Mucosa of descending colon (tissue), 3 donors: ENCODE measurements around the gene SSBP3. TPM values are rescaled to one million over a fixed set of nuclear protein-coding genes. Genes with fewer than 3 reads are reported as not detected.
"Not testable (repeated sequence)": the region's sequence is repeated elsewhere in the genome, so short reads cannot be mapped to it uniquely, and the experiment has no call there.

Experiments used
- ATAC-seq: fragments of 200-7000 bp; cut with Tn5 transposase; one replicate; pipeline ENCODE4 v1.9.1; 2020; ENCODE audit warnings: mild to moderate bottlenecking, moderate library complexity
- DNase-seq, 3 donors: peaks; one replicate each; pipeline ENCODE4 v3.0.0-alpha.2; 2020
- H3K36me3 ChIP-seq: fragments of 200-600 bp; one replicate; pipeline ENCODE4 v1.8.0; 2021; ENCODE audit warnings: low read depth, mild to moderate bottlenecking
- H3K4me1 ChIP-seq: fragments of 200-600 bp; one replicate; pipeline ENCODE4 v1.8.0; 2021; ENCODE audit warnings: low read depth, mild to moderate bottlenecking
- H3K4me3 ChIP-seq: fragments of 200-600 bp; one replicate; pipeline ENCODE4 v1.8.0; 2021; ENCODE audit warnings: mild to moderate bottlenecking
- H3K9me3 ChIP-seq: fragments of 200-600 bp; one replicate; pipeline ENCODE4 v1.8.0; 2021; ENCODE audit warnings: mild to moderate bottlenecking
- intact Hi-C, 2 donors: fragments of 100-400 bp; cut with DNase I in 1 of 2; cut with micrococcal nuclease in 1 of 2; formaldehyde crosslinking; loops; one replicate each; pipeline versions ENCODE4 v1.11.0 to v1.11.1; 2022; cut with DNase I, micrococcal nuclease
- total RNA-seq, 3 donors: library from RNA; stranded (reverse); fragmentation: NEBNext Ultra II Directional in 2 of 3; extraction: Animal tissue kit (Norgen Biotek cat#: 25700) in 2 of 3; gene quantifications; one replicate each; pipeline versions ENCODE4 v1.2.1 to v1.2.4, GENCODE V29; 2021 to 2023
- TF ChIP-seq, protein P1 (sequence below): fragments of 200-600 bp; IDR thresholded peaks from one replicate; pipeline ENCODE4 v1.8.0; 2022; ENCODE audit warnings: antibody characterized with exemption, mild to moderate bottlenecking
- donor health status: DM: no; HTN: no; CAD: no; lungs with moderate emphysema.
- donor health status: DM: no; HTN: no; CAD: no.
- donor health status: DM: no; HTN: yes; CAD: no.

Gene SSBP3
- total RNA-seq, 3 donors from 2014 or later: 77.8 to 85.1 (median 82.0) TPM

DNA sequence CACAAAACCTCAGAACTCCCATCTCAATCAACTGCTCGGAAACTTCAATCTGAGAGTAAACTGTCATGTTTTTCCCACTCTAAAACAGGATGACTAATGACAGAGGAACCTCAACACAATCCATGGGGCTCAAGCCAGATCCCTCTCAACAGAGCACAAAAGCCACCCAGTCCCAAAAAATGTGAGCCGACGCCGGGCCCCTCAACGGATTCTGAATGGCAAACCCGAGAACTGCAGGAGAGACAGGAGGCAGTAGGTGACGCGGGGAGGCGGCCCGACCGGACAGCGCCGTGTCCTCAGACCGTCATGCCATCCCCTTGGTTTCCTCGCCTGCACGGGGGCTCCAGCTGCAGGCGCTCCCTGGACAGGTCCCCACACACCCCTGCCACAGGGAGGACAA is 53.4 kb downstream of the SSBP3 start:
- Histone ChIP-seq H3K36me3 (no peaks in the 10 kb centered on the region), H3K4me1 (peaks cover 27% of the 10 kb centered on the region), H3K4me3 (no peak overlapping the region), H3K9me3 (no peaks in the 10 kb centered on the region)
- DNase-seq (no peak), ATAC-seq (no peak)
- TF ChIP-seq, protein P1, sequence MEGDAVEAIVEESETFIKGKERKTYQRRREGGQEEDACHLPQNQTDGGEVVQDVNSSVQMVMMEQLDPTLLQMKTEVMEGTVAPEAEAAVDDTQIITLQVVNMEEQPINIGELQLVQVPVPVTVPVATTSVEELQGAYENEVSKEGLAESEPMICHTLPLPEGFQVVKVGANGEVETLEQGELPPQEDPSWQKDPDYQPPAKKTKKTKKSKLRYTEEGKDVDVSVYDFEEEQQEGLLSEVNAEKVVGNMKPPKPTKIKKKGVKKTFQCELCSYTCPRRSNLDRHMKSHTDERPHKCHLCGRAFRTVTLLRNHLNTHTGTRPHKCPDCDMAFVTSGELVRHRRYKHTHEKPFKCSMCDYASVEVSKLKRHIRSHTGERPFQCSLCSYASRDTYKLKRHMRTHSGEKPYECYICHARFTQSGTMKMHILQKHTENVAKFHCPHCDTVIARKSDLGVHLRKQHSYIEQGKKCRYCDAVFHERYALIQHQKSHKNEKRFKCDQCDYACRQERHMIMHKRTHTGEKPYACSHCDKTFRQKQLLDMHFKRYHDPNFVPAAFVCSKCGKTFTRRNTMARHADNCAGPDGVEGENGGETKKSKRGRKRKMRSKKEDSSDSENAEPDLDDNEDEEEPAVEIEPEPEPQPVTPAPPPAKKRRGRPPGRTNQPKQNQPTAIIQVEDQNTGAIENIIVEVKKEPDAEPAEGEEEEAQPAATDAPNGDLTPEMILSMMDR: no peak
- intact Hi-C loops: no loop called here

DNA sequence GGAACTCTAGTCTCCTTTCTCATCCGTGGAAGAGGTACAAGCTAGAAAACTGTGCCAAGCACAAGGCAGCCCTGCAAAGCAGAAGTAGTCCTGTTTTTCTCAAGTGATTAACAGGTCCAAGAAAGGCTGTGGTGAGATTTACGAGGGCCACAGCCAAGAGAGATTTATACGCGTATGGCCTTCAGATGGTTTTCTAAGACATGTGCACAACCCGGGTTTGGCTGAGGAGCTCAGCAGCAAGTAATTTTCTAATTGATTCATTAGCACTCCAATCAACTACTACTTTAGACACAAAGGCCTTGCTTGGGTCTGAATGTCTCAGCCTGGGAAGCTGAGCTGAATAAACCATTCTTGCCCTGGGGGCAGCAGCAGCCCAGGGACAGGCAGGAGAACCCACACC is 55.8 kb downstream of the SSBP3 start:
- TF ChIP-seq, protein P1: no peak
- Histone ChIP-seq H3K4me3 (no peak overlapping the region), H3K9me3 (no peaks in the 10 kb centered on the region), H3K4me1 (peaks cover 21% of the 10 kb centered on the region), H3K36me3 (no peaks in the 10 kb centered on the region)
- intact Hi-C loops: no loop called here
- ATAC-seq (no peak), DNase-seq (no peak)

DNA sequence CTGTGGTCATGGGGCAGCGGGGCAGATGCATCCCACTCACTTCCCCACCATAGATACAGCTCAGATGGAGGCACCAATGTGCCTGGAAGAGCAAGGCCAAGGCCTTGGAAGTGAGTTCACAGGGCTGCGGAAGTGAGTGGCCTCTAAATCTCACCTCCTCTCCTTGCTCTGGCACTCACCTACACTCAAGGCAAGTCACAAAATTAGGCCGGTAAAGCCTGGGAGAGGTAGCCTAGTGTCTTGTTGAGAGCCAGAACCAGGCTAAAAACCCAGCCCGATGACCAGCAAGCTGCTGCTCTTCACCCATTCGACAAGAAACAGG is 57.5 kb downstream of the SSBP3 start:
- TF ChIP-seq, protein P1: no peak
- Histone ChIP-seq H3K9me3 (no peaks in the 10 kb centered on the region), H3K4me1 (peaks cover 30% of the 10 kb centered on the region)

DNA sequence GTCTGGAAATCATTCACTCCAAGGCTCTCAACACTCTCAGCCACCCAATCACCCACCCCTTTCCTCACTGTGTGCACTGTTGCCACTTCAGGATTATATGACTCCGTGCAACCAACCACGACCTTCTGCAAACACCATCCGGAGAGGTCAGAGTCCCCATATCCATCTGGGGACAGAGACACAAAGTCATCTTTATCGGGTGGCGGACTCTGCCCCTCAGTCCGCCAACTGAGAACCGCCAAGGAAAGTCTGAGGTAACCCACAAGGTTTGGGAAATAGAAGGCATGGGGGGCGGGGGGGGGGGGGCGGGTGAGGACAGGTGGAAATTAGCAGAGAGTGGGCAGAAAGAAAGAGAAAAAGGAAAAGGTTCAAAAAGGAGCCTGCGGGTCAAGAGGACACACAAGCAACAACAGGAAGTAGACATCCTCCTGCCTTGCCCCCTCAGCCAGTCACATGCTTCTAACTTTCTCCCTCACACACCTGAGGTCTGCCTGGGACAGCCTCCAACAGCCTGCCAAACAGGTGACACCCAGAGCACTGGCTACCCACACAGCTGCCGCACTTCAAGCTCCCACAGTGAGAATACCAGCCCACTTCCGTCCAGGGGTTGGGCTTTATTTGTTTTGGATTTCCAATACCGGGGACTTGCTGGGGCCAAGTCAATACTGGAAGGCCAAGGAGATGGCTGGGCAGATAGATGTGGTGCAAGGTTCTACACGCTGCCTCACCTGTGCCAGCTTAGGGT is 58.1 kb downstream of the SSBP3 start:
- ATAC-seq (peak; percentile 91), DNase-seq (peak; percentile 82 to 87 (median 82))
- intact Hi-C loops: no loop called here
- H3K4me1 ChIP-seq: peaks cover 35% of the 10 kb centered on the region
- TF ChIP-seq, protein P1: no peak
- H3K36me3 ChIP-seq: no peaks in the 10 kb centered on the region
- no peaks in the 10 kb centered on the region for H3K9me3 ChIP-seq
- H3K4me3 ChIP-seq: no peak overlapping the region

More for the DNA sequence above, 57.5 kb downstream of the SSBP3 start:
- Histone ChIP-seq H3K4me3 (no peak overlapping the region), H3K36me3 (no peaks in the 10 kb centered on the region)
- DNase-seq: no peak
- intact Hi-C loops: no loop called here
- no peak for ATAC-seq

DNA sequence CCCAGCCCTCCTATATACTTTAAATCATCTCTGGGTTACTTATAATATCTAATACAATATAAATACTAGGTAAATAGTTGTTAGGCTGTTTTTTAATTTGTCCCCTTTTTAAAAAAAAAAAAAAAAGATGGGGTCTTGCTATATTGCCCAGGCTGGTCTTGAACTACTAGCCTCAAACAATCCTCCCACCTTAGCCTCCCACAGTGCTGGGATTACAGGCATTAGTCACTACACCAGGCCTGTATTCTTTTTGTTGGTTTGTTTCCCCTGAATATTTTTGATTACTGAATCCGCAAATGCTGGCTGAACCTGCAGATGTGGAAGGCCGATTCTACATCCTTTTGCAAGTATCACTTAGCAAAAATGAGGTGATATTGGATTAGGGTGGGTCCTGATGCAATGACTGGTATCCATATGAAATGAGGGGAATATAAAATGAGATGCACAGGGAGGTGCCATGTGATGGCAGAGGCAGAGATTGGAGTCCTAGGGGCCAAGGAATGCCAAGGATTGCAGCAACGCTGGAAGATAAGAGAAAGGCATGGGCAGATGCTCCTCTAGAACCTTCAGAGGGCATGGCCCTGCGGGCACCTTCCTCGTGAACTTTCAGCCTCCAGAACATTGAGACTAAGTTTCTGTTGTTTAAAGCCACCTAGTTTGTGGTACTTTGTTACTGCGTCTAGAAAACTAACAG is 58.8 kb downstream of the SSBP3 start:
- Histone ChIP-seq H3K4me3 (no peak overlapping the region), H3K4me1 (peaks cover 42% of the 10 kb centered on the region), H3K36me3 (no peaks in the 10 kb centered on the region), H3K9me3 (no peaks in the 10 kb centered on the region)
- no peak for DNase-seq
- TF ChIP-seq, protein P1: no peak
- intact Hi-C loops: no loop called here
- no peak for ATAC-seq

DNA sequence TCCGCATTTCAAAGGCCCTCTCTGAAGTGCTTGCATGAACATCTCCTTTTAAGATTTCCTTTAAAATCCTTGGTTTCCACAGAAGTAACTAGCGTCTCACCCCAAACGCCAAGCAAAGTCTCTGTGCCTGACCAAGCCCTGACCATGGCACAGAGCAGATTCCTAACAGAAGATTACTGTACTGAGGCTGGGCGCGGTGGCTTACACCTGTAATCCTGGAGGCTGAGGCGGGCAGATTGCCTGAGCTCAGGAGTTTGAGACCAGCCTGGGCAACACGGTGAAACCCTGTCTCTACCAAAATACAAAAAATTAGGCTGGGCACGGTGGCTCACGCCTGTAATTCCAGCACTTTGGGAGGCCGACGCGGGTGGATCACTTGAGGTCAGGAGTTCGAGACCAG is 60.6 kb downstream of the SSBP3 start:
- DNase-seq, intact Hi-C loops, ATAC-seq, H3K36me3 ChIP-seq, H3K4me3 ChIP-seq, H3K9me3 ChIP-seq: not testable (repeated sequence)
- peaks cover 59% of the 10 kb centered on the region for H3K4me1 ChIP-seq
